ENCODE measurements around the gene NKAPL. TPM values are rescaled to one million over a fixed set of nuclear protein-coding genes. Genes with fewer than 3 reads are reported as not detected.
A peak's percentile ranks its signal among the peaks of the same experiment; 100 is the strongest.

Gene NKAPL
- total RNA-seq, 1 donor from 2014 or later, result 1.1 TPM

DNA sequence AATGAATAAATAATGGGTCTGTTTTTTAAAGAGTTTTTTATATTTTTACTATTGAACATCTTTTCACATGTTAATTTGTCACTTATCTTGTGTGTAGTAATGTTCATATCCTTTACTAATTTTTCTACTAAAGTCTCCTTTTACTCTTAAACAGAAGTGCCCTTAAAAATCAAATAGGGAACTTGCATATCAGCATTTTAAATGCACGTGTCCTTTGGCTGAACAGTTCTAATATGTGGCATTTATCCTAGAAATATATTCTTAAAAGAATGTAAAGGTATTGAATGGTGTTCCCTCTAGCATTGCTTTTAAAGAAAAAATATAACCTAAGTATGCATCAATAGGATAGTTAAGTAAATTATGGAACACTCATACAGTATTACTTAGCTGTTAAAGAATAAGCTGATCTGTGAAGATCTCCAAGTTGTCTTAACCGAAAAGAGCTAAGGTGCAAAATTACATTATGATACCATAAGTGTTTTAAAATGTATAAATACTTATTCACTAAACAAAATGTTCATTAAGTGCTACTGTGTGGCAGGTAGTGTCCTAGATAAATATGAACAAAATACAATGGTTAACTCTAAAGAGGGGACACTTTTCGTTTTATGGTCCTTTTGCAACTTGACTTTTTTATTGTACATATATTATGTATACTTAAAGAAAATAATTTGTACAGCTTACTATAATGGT, 21.6 kb downstream of the NKAPL start:
- H3K36me3 ChIP-seq (ENCODE audit: control insufficient read depth, insufficient read depth, low read length), result no peaks in the 10 kb centered on the region
- H3K4me3 ChIP-seq (ENCODE audit: low read depth, low read length), result peak overlapping the region; percentile 68
- H3K27me3 ChIP-seq (ENCODE audit: control insufficient read depth, insufficient read depth, low read length), result no peaks in the 10 kb centered on the region
- TF ChIP-seq, protein P1, sequence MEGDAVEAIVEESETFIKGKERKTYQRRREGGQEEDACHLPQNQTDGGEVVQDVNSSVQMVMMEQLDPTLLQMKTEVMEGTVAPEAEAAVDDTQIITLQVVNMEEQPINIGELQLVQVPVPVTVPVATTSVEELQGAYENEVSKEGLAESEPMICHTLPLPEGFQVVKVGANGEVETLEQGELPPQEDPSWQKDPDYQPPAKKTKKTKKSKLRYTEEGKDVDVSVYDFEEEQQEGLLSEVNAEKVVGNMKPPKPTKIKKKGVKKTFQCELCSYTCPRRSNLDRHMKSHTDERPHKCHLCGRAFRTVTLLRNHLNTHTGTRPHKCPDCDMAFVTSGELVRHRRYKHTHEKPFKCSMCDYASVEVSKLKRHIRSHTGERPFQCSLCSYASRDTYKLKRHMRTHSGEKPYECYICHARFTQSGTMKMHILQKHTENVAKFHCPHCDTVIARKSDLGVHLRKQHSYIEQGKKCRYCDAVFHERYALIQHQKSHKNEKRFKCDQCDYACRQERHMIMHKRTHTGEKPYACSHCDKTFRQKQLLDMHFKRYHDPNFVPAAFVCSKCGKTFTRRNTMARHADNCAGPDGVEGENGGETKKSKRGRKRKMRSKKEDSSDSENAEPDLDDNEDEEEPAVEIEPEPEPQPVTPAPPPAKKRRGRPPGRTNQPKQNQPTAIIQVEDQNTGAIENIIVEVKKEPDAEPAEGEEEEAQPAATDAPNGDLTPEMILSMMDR (IDR thresholded peaks at IDR 0.05; ENCODE audit: insufficient read depth, low read length, poor library complexity, severe bottlenecking), result no peak
- no peak for DNase-seq (ENCODE audit: low read depth)

DNA sequence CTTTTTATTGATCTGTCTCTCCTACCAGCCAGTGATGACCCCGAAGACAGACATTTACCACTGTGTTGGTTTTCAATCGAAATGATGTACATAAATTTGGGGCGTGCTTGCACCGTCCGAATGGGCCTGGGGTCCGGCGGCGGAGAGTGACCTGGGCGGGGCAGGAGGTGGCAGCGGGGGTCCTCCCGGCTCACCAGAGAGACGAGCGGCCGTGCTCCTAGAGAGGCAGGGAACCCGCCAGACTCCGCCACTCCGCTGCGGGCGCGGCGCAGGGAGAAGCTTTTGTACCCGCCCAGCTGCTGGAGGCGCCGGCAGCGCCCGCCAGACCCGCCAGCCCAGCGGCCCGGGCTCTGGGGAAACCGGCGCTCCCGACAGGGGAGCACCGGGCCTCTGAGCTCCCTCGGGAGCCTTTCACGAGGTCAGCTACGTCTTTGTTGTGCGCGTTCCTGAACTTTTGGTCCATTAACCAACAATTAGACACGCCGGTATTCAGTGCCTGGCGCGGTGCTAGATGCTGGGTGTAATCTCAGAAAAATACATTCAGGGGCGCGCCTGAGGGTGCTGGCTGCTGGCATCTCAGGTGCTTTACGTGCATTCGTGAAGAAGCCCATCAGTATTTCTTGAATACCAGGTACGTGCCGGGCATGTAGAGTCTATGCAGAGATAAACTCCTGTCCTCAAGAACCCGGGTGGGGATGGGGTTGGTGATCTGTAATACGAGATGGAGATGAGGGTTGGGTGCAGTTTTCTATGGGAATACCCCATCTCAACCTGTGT, 22.4 kb downstream of the NKAPL start, which contains the start of gene PGBD1:
PGBD1 (plus strand) TSS at position 285 of the 777 bp plus-strand sequence. CDS start 2,242 bp downstream, outside the sequence.
- H3K36me3 ChIP-seq (ENCODE audit: control insufficient read depth, insufficient read depth, low read length), result no peaks in the 10 kb centered on the region
- TF ChIP-seq, protein P1 (IDR thresholded peaks at IDR 0.05; ENCODE audit: insufficient read depth, low read length, poor library complexity, severe bottlenecking), result no peak
- H3K4me3 ChIP-seq (ENCODE audit: low read depth, low read length), result peak within 1 kb of the TSS; percentile 68
- H3K27me3 ChIP-seq (ENCODE audit: control insufficient read depth, insufficient read depth, low read length), result no peaks in the 10 kb centered on the region
- DNase-seq (ENCODE audit: low read depth), result peak; percentile 7

DNA sequence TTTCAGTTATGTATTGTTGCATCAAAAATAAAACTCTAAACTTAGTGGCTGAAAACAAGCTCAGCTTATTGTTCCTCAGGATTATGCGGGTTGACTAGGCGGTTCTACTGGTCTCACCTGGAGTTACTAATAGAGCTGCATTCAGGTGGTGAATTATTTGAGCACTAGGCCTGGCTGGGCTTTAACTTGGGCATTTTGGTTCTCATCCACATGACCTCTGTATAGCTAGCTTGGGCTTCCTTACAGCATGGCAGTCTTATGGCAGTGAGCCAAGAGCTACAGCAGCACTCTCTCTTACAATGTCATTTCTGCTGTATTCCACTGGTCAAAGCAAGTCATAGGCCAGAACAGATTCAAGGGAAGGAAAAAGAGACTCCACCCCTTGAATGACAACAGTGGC, 23.8 kb downstream of the NKAPL start:
- Histone ChIP-seq H3K36me3 (ENCODE audit: control insufficient read depth, insufficient read depth, low read length) (no peaks in the 10 kb centered on the region), H3K4me3 (ENCODE audit: low read depth, low read length) (no peak overlapping the region), H3K27me3 (ENCODE audit: control insufficient read depth, insufficient read depth, low read length) (no peaks in the 10 kb centered on the region)
- DNase-seq (ENCODE audit: low read depth), result no peak
- TF ChIP-seq, protein P1 (IDR thresholded peaks at IDR 0.05; ENCODE audit: insufficient read depth, low read length, poor library complexity, severe bottlenecking), result no peak

DNA sequence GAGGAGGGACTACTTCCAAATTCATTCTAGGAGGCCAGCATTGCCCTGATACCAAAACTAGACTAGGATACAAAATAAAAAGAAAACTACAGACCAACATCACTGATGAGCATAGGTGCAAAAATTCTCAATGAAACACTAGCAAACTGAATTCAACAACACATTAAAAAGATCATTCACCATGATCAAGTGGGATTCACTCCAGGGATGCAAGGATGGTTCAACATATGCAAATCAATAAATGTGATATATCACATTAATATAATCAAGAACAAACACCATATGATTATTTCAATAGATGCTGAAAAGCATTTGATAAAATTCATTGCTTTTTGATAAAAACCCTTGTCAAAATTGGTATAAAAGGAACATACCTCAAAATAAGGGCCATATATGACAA, 32.5 kb downstream of the NKAPL start:
- no peaks in the 10 kb centered on the region for H3K36me3 ChIP-seq (ENCODE audit: control insufficient read depth, insufficient read depth, low read length)
- H3K4me3 ChIP-seq (ENCODE audit: low read depth, low read length), result no peak overlapping the region
- H3K27me3 ChIP-seq (ENCODE audit: control insufficient read depth, insufficient read depth, low read length), result no peaks in the 10 kb centered on the region
- TF ChIP-seq, protein P1 (IDR thresholded peaks at IDR 0.05; ENCODE audit: insufficient read depth, low read length, poor library complexity, severe bottlenecking), result no peak
- DNase-seq (ENCODE audit: low read depth), result no peak

DNA sequence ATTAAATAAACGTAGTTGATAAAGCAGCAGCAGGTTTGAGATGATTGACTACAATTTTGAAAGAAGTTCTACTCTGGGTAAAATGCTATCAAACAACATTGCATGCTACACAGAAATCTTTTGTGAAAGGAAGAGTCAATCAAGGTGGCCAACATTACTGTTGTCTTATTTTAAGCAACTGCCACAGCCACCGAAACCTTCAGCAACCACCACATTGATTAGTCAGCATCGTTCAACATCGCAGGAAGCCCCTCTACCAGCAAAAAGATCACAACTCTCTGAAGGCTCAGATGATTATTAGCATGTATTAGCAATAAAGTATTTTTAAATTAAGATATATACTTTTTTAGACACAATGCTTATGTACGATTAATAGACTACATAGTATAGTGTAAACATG, 36.2 kb downstream of the NKAPL start:
- TF ChIP-seq, protein P1 (IDR thresholded peaks at IDR 0.05; ENCODE audit: insufficient read depth, low read length, poor library complexity, severe bottlenecking), result no peak
- no peaks in the 10 kb centered on the region for H3K36me3 ChIP-seq (ENCODE audit: control insufficient read depth, insufficient read depth, low read length)
- H3K4me3 ChIP-seq (ENCODE audit: low read depth, low read length), result no peak overlapping the region
- DNase-seq (ENCODE audit: low read depth), result no peak
- H3K27me3 ChIP-seq (ENCODE audit: control insufficient read depth, insufficient read depth, low read length), result no peaks in the 10 kb centered on the region
